Sciatic nerve (tissue), 2 donors: ENCODE data around the gene AK1. TPM values are rescaled to one million over a fixed set of nuclear protein-coding genes. Genes with fewer than 3 reads are reported as not detected.

Source experiments
- ATAC-seq: fragments of 200-7000 bp; cut with Tn5 transposase; one replicate; pipeline ENCODE4 v1.9.1; 2020; ENCODE audit warnings: mild to moderate bottlenecking, moderate library complexity
- DNase-seq: peaks from one replicate; pipeline ENCODE4 v3.0.0-alpha.2; 2020; ENCODE audit warnings: low spot score
- intact Hi-C: fragments of 100-400 bp; cut with DNase I; formaldehyde crosslinking; loops from one replicate; pipeline ENCODE4 v1.14.2; 2022
- total RNA-seq: library from RNA; stranded (reverse); fragmentation: NEBNext Ultra II Directional; extraction: Animal tissue kit (Norgen Biotek cat#: 25700); gene quantifications from one replicate; pipeline ENCODE4 v1.2.1, GENCODE V29; 2021
- donor health status: DM: no; HTN: no; CAD: no.
- donor health status: DM: no; HTN: no; CAD: no.

AK1 gene, protein sequence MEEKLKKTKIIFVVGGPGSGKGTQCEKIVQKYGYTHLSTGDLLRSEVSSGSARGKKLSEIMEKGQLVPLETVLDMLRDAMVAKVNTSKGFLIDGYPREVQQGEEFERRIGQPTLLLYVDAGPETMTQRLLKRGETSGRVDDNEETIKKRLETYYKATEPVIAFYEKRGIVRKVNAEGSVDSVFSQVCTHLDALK
- total RNA-seq = 61.0 TPM

DNA sequence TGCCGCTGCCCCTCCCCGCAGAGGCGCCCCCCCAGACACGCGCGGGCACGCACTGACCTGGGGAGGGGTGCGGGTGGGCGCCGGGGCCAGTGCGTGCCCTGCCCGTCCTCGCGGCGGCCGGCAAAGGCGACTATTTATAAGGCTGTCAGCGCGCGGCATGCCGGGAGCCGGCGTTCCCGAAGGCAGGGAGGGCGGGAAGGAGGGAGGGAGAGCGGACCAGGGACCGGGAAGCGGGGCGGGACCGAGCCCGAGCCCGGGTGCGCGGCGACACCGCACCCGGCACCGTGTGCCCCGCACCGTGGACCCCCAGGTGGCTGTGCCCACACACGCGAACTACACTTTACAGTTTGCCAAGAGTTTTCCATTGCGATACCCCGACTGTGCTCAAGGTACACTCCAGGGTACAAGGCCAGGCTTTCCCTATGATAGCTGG lies at the start of gene AK1:
Gene AK1 (minus strand): TSS at position 110 of the 433 bp plus-strand sequence. CDS start 3,058 bp downstream, outside the sequence.
- DNase-seq (peak; percentile 91), ATAC-seq (peak; percentile 67)
- intact Hi-C loops = no loop called here

DNA sequence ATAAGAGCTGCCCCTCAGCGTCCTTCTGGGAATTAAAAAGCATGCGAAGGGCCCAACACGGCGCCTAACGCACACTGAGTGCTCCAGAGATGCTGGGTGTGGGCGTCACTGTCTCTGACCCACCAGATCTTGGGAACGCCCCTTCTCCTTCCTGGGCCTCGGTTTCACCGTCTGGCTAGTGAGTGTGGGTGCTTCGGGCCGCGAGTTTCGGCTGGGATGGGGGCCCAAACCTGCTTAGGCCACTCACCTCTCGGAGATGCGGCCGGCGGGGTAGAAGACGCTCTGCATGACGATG lies 49.4 kb upstream of the AK1 start:
- no peak for DNase-seq
- no peak for ATAC-seq
- intact Hi-C loops = loop anchor here (5.0 kb wide), 1 partner anchor 190 kb away; the partner anchor contains the start of gene TOR2A

DNA sequence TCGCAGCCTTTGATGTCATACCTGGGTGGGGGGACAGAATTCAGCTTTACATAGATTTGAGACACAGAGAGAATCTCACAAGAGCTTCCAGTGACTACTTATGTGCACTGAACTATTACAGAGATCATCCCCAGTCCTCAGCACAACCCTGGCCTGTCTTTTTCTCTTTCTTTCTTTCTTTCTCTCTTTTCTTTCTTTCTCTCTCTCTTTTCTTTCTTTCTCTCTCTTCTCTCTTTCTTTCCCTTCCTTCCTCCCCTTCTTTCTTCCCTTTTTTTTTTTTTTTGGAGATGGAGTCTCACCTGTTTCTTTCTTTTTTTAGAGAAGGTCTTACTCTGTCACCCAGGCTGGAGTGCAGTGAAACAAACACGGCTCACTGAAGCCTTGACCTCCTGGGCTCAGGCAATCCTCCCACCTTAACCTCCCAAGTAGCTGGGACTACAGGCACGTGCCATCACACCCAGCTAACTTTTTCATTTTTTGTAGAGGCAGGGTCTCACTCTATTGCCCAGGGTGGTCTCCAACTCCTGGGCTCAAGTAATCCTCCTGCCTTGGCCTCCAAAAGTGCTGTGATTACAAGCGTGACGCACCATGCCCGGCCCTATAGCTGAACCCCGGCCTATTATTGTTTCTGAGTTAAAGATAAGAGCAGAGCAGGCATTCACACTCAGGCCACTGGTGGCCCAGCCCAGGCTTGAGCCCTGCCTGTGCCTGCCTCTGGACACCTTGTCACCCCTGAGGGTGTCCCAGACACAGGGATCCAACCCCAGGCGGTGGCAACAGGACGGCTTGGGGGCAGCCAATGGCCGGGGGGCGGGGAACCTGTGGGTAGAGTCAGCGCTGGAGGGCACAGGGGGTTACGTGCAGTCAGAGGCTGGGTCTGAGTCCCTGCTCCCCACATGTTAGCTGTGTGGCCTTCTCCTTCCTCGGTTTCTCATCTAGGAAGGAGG lies 48.8 kb upstream of the AK1 start:
- intact Hi-C loops = loop anchor here (5.0 kb wide), 1 partner anchor 189 kb away; the partner anchor contains the start of gene TOR2A
- ATAC-seq (no peak), DNase-seq (no peak)

DNA sequence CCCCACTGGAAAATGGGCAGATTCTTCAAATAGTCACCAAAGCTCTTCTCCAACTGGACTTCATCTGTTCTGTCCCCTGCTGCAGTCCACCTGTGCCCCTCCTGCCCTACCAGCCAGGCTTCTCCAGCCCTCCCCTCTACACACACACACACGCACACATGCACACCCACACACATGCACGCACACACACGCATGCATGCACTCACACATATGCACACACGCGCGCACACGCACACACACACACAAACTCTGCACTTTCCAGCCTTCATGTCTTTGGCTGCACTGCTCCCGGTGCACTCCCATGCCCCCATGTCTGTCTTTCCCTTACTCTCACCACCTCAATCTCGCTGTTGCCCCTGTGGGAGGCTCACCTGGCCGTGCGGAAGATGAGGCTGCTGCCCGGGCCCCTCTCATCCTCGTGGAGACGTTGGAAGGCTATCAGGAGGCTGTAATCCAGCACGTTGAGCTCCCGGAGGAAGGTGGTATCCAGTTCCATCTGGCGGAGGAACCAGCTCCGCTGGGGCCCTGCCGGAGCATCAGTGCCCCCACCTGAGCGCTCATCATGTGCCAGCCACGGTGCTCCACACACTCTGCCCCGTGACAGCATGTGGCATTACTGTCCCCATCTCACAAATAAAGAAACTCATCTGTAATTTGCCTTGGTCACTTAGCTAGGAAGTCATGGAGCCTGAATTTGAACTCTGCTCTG lies 47.4 kb upstream of the AK1 start:
- intact Hi-C loops = loop anchor here (5.0 kb wide), 2 partner anchors 188 to 333 kb away; partner anchors contain the start of gene TOR2A
- DNase-seq (no peak), ATAC-seq (no peak)

DNA sequence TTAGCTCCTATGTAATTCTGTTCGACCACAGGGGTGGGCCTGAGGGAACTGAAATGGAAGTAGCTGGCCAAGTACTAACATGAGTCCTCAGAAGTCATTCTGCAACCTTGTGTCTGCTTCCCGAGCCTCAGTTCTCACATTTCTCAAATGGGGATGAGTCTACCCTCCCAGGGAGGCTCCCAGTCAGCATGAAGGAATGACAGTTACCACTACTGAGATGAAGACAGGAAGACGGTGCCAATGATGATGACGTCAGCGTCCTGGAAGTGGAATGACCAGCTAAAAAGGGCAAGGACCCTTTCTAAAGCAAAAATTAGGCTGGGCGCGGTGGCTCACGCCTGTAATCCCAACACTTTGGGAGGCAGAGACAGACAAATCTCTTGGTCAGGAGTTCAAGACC lies 46.3 kb upstream of the AK1 start:
- ATAC-seq = no peak
- no peak for DNase-seq
- intact Hi-C loops = loop anchor here (5.0 kb wide), 1 partner anchor 331 kb away; no protein-coding TSS in a partner anchor

DNA sequence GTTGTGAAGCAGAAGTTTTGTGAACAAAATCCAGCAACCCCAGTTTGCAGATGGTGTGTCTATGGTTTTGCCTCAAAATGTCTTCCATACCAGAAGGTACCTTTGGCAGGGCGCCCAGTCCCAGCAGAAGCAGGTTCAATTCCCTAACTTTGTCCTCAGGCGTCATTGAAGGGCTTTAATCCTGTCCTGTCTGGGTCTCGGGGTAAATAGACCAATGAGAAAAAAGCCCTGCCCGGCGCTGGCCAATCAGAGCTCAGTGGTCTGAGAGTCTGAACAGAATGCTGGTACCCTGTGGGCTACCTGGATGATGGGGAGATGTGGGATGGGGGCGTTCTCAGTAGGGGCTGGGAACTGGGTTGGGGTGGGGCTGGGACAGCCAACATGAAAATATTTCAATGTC lies 45.6 kb upstream of the AK1 start:
- intact Hi-C loops = loop anchor here (5.0 kb wide), 1 partner anchor 331 kb away; no protein-coding TSS in a partner anchor
- DNase-seq = no peak
- no peak for ATAC-seq

DNA sequence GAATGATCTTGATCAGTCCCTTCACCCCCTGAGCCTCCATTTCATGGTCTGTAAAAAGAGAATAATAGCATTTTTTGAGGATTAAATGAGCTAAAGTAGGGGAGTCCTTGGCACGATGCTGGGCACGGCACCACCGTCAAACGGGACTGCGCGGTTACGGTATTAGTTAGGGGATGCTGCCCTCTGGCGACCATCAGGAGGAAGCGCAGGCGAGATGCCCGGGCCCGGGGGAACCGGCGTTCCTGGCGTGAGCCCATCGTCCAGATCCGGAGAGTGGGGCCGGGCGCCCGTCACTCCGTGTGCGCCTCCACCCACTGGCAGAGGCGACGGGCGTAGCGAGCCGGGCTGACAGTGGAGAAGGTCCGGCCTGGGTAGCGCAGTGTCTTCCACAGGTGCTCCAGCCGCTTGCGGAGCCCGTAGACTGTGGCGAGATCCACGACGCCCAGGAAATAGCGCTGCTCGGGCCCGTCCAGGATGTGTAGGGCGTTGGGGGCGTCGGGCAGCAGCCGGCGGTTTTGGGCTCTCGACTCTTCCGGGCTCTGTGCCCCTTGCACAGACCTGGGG lies 44.2 kb upstream of the AK1 start:
- intact Hi-C loops = loop anchor here (5.0 kb wide), 1 partner anchor 329 kb away; no protein-coding TSS in a partner anchor
- DNase-seq (peak; percentile 89), ATAC-seq (peak; percentile 60)

DNA sequence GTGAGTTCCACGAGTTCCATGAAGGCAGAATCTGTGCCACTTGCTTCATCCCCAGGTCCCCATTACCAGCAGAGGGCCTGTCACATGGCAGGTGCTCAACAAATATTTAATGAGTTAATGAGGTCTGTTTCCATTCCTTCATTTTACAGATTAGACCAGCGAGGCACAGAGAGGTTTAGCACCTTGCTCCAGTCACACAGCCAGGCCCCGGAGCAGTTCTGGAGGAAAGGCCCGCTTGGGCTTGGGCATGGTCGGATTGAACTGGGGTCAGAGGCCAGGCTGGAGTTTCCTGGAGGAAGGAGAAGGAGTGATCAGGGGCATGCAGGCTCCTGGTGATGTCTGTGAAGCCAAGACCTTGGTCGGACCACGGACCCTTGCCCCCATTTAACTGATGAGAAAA lies 43.3 kb upstream of the AK1 start:
- intact Hi-C loops = loop anchor here (5.0 kb wide), 1 partner anchor 328 kb away; no protein-coding TSS in a partner anchor
- ATAC-seq = no peak
- no peak for DNase-seq

DNA sequence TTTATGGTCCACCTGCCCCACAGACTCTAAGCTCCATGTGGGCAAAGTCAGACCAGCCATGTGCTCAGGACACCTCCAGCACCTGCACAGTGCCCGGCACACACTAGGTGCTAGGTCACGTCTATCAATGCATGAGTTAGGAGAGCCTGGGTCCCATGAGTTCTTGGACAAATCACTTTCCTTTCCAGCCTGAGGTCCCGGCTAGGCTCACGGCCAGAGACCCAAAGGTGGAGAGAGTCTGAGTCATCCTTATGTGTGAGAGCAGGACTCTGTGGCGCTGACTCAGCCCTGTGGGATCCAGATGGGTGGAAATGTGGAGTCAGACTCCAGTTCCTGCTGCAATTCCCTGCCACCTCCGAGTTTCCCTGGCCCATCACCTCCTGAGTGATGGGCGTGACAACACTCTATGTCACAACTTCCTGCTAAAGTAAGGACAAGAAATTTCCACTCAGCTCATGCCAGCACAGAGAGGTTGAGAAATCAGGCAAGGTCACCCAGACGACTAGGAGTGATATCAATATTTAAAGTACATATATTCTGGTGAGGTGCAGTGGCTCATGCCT lies 41.9 kb upstream of the AK1 start:
- peak; percentile 83 for DNase-seq
- intact Hi-C loops = no loop called here
- ATAC-seq = peak; percentile 55

DNA sequence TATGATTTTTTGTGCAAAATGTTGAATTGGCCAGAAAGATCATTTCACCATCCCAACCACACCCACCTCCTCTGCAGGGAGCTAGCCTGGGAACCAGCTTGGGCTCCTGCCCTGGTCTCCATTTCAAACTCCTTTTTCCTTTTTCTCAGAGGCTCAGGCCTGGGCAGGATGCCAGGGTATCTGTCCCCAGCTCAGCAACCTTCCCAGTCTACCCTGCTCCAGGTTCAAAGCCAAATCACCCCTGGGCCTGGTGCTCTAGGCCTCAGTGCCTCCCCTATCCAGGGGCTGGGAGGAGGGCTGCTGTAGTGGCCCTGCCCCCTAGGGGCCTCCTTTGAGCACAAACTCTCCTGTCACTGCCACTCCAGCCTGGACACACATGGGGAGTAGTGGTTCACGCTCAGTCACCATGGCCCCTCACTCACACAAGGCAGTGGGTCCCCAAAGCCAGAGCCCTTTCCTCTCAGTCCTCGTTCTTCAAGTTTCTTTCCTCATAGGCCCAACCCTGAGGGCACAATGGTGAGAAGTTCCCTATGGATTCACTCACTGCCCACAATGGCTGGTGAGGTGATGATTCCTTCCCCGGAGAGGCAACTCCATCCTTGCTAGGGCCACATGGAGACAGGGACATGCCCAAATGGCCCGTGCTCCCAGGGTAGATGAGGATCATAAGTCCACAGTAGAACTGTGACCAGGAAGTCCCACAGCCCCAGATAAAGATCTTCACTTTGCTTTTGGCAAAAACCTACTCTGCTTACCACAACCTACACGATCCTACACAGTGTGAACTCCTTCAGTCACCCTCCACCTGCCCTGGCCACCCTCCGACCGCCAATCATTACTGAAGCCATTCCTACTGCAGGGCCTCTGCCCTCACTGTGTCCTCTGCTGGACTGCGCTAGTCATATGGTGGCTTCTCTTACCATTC lies 41.0 kb upstream of the AK1 start:
- DNase-seq = no peak
- no peak for ATAC-seq
- intact Hi-C loops = no loop called here

DNA sequence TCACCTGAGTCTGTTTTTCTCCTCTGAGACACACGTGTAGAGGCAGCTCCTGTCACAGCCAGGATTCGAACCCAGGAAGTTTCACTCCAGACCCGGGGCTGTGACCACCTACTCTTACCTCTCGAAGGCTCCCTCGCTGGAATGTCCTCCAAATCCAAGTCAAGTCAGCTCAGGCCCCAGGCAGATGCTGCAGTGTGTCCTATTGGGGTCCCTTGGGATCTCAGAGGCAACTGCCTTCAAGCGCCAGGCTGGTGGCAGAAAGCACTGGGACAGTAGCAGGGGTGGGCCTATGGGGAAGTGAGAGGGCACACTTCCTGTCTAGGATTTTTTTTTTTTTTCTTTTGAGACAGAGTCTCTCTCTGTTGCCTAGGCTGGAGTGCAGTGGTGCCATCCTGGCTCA lies 40.1 kb upstream of the AK1 start:
- ATAC-seq (no peak), DNase-seq (no peak)
- intact Hi-C loops = no loop called here

DNA sequence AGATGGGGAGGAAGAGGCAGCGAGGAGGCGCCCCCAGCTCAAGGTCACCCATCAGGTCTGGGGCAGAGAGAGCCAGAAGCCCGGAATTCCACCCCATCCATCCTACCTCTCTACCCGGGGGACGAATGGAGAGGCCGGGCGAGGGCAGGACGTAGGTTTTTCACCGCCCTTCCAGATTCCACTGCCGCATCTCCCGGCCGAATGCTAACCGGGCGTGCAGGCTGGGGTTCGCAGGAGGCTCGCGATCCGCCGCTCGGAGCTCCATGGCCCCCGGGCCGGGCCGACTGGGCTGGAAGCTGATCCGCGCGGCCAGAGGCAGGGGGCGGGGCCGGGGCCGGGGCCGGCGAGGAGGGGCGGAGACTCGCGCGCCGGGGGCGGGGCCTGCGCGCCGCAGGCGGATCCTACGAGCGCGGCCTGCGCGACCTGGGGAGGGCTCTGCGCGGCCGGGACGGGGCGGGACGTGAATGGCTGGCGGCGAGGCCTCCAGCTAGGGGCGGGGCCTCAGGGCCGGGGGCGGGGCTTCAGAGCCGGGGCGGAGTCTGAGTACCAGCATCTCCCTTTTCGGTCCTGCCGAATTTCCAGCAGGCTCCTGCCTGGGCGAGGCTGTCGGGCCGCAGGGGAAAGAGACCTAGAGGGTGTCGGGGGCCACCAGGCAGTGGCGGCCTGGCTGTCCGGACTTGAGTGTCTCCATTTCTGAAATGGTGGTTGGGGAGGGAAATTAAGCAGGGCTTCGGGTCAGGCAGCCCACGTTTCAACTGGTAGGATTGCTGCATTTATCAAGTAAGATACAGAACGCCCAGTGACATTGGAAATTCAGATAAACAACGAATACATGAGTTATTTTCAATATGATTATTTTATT lies 39.5 kb upstream of the AK1 start, which contains the start of gene ST6GALNAC4:
Gene ST6GALNAC4 (minus strand): TSS at position 322 of the 862 bp plus-strand sequence. CDS start 622 bp downstream, outside the sequence.
- intact Hi-C loops = no loop called here
- DNase-seq = peak; percentile 96
- peak; percentile 92 for ATAC-seq

DNA sequence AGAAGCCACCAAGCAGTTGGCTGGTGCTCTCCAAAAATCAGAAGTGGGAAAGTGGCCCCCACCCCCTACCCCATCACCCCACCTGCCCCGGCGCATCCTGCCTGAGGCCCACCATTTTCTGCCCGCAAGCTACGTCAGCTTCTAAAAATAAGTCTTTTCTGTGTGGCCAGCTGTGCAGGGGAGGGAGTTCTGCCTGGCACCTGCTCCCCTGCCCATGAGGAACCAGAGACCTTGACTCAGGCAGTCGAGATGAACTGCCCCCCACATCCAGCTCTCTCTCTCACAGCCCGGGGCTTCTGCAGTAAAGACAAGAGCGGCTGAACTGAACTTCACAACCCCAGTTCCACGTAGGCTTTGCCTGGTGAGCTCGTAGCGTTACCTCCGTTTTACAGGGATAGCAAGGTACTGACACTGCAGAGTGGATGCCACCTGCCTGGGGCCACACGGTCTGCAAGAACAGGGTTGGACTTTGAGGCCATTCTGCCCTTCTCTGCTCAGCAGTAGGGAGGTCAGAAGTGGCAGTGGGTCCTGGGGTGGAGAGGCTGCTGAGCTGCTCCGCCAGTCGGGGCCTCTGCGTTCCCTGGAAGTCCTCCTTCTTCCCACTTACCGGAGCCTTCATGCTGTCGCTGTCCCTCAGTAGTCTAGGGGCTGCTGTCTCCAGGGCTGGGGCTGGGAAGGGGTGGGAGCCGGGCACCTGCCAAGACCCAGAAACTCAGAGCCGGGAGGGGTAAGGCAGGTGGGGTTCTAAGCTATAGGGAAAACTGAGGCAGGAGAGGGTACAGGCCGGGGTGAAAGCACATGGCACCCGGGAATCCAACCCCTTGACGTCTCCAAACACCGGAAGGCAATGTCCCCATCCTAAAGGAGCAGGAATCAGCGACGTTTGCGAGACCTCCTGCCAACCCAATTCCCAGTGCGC lies 38.6 kb upstream of the AK1 start:
- DNase-seq (no peak), ATAC-seq (peak; percentile 3)
- intact Hi-C loops = no loop called here

DNA sequence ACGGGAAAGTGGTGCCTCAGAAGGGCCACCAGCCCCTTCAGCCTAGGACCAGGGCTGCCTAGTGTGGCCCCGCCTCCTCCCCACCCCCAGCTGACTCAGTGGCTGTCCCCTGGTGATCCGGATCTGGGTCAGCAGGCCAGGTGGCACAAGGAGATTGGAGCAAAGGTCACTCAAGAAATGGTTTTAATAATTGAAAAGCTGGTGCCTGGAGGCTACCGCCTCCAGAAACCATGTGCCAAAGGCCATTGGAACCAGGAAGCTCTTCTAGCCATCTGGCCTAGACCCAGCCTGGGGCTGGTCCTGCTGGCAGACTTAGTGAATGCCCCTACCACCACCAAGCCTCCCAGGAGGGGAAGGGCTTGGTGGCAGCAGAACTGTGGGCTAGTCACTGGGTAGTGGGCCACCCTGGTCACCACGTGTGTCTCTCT lies 37.9 kb upstream of the AK1 start:
- no peak for DNase-seq
- intact Hi-C loops = no loop called here

DNA sequence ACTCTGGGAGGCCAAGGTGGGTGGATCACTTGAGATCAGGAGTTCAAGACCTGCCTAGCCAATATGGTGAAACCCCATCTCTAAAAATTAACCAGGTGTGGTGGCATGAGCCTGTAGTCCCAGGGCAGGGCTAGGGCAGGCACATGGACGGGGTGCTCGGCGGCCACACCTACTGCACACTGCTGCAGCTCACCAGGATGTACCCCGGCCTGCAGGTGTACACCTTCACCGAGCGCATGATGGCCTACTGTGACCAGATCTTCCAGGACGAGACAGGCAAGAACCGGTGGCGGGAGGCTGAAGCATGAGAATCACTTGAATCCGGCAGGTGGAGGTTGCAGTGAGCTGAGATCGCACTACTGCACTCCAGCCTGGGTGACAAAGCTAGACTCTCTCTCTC lies 36.2 kb upstream of the AK1 start:
- intact Hi-C loops = loop anchor here (5.0 kb wide), 1 partner anchor 41 kb away; no protein-coding TSS in a partner anchor
- no peak for ATAC-seq
- DNase-seq = no peak

More for the DNA sequence above, 37.9 kb upstream of the AK1 start:
- ATAC-seq = no peak
